GM18868 (cell line): Measurements from ENCODE around the gene HOXA3.

ENCODE experiments used
- ATAC-seq: cut with Tn5 transposase; IDR thresholded peaks from one replicate; pipeline ENCODE4 v1.9.1; 2021; ENCODE audit warnings: mild to moderate bottlenecking, moderate library complexity; ENCODE audit not compliant: unreplicated experiment

Gene HOXA3

DNA sequence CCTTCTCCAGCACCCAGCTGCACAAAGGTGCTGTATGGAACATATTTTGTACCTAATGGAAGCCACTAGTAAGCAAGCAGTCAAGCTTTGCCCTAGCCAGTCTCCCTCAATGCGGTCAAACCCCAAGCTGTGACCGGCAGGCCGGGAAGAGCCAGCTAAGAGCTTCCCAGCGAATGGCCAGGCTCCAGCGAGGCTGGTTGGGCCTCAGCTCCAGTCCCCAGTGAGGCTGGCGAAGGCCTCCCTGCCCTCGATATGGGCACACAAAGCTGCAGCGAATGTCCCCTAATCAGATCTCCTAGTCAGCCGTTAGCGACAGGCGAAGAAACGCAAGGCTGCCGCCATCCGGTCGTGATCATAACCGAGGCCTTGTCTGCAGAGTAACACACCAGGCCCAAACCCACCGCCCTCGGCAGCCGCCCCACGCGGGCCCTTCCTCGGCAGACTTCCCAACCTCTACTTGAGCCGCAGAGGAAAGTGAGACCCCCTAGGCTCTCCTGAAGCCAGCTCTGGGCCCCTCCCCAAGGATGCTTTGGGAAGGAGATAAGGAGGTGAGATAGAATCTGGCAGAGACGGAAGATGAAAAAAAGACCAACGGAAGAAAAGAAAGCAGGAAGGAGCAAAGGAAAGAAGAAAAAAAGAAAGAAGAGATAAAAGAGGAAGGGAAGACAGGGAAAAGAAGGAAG lies 16.0 kb upstream of the HOXA3 start:
- no peak for ATAC-seq

DNA sequence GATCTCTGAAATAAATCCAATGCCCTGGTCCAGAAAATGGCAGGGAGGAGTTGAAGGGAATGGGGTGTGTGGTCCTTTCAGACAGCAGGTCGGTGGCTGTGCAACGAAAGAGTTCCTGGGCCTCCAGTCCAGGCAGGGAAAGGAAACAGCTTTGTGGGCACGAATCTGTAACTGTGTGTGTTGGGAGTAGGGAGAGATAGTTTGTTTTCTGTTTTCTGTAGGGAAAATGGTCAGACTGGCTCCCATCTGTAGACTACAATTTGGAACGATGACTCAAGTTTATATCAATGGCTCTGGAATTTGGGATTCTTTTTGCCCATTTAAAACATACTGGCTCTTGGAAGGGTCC lies 15.5 kb upstream of the HOXA3 start:
- ATAC-seq: no peak

GRCh38 chr7:27166531-27167505 lies 14.4 kb upstream of the HOXA3 start:
- ATAC-seq: no peak

DNA sequence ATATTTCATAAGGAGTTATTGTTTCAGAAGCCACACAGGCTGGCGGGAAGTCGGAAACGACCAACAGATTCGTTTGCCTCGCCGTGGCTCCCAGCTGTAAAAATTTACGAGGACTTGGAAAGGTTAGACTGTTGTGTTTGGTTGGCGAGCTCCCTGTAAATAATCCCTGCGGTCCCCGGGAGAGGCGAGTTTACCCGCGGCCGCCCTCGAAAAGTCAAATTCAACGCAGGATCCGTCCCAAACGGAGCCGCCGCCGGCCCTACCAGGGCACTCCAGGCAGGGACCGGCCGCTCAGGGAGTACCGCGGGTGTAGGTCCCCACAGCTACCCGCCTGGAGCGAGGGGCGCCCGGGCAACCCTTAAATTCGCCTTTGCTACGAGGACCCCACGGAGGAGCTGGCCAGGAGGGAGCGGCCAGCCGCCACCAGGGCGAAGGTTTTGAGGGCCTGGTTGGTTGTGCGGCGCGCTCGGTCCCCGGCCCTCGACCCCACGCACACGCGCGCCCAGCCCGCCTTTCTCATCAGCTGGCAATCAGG lies 13.7 kb upstream of the HOXA3 start:
- no peak for ATAC-seq

DNA sequence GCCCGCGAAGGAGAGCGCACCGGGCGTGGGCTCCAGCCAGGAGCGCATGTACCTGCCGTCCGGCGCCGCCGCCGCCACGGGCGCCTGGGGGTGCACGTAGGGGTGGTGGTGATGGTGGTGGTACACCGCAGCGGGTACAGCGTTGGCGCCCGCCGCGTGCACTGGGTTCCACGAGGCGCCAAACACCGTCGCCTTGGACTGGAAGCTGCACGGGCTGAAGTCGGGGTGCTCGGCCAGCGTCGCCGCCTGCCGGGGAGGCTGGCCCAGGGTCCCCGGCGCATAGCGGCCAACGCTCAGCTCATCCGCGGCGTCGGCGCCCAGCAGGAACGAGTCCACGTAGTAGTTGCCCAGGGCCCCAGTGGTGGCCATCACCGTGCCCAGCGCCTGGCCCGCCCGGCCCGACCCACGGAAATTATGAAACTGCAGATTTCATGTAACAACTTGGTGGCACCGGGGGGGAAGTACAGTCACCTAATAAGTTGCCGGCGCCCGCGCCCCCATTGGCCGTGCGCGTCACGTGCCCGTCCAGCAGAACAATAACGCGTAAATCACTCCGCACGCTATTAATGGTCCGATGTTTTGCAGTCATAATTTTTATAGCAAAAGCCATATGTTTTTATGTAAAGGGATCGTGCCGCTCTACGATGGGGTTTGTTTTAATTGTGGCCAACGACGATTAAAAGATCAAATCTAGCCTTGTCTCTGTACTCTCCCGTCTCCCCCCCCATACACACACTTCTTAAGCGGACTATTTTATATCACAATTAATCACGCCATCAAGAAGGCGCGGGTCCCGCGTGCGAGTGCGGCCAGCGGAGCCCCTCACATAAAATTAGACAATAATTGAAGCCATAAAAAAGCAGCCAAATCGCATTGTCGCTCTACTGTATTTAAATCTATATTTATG lies 13.0 kb upstream of the HOXA3 start, which contains the start of gene HOXA9:
HOXA9 (minus strand) TSS at position 449 of the 907 bp plus-strand sequence; CDS start at position 369, 80 bp downstream.
- ATAC-seq: no peak

DNA sequence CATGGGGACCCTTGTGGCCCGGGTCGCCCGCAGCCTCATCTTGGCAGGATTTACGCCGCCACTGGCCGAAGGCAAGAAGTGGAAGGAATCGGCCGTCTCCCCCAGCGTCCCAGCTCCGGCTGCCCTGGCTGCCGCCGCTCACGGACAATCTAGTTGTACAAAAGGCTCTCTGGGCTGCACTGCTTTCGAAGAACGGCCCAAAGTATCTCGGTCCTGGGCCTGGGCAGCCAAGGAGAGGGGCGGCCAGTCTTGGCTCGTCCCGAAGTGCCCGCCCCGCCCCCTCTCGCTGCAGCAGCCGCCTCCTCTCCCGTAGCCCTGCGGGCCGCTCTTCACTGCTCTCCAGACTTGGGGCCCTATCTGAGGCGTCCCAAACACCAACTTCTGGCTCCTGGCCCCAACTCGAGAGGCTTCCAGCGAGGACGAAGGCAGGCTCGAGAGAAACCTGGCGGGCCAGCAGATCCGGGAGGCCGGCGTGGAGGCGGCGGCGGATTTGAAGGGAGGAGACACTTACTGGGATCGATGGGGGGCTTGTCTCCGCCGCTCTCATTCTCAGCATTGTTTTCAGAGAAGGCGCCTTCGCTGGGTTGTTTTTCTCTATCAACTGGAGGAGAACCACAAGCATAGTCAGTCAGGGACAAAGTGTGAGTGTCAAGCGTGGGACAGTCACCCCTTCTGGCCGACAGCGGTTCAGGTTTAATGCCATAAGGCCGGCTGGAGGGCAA lies 12.1 kb upstream of the HOXA3 start:
- ATAC-seq: no peak

- no peak for ATAC-seq
These were observed 11.6 kb upstream of the HOXA3 start for GRCh38 chr7:27164045-27164366.

DNA sequence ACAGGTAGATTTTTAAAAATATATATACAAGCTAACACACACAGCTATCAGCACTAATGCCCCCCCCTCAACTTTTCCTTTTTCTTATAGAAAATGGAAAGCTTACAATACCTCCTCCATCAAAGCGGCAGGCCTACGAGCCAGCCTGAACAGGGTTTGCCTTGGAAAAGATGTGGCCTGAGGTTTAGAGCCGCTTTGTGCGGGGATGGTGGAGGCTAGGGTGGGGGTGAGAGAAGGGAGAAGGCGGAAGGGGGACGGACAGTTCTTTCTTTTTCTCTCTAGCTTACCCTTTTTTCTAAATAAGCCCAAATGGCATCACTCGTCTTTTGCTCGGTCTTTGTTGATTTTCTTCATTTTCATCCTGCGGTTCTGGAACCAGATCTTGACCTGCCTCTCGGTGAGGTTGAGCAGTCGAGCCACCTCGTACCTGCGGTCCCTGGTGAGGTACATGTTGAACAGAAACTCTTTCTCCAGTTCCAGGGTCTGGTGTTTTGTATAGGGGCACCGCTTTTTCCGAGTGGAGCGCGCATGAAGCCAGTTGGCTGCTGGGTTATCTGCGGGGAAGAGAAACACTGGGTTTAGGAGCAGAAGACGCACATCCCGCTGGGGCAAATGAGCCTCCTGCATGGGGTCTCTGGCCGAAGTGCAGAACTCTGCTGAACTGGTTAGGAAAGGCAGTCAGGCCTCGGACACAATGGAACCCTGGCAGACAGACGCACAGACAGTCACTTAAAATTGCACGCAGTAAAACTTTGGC lies 11.1 kb upstream of the HOXA3 start:
- ATAC-seq: no peak

DNA sequence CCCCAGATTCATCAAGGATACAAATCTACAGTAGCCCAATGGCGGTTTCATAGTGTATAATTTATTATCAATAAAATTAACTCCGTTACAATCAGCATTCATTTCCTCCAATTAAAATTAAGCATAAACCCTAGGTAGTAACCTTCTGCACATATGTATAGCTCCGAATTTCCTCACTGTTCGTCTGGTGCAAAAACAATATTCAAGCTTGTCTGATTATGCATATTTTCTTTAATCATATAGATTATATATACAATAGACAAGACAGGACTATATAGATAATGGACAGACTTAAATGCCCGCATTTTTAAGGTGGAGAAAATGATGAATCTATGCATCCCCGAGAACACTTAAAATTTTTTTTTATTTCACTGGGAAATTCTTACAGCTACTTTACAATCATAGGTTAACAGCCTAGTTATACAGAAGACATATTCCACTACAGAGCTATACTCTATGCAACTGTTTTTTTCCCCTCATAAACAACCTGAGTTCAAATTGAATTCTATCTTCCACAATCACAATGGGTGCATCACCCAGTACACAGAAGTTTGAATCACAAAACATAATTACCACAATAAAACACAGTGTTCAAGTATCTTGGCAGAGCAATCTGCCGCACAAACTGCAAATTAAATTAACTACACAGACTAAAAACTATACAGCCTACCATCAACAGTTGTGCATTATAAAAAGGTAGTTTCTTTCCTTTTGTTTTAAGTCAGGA lies 10.3 kb upstream of the HOXA3 start:
- ATAC-seq: no peak

- no peak for ATAC-seq
These were observed 9.6 kb upstream of the HOXA3 start for GRCh38 chr7:27161721-27162560.

GRCh38 chr7:27161214-27161720 lies 8.9 kb upstream of the HOXA3 start:
- no peak for ATAC-seq

DNA sequence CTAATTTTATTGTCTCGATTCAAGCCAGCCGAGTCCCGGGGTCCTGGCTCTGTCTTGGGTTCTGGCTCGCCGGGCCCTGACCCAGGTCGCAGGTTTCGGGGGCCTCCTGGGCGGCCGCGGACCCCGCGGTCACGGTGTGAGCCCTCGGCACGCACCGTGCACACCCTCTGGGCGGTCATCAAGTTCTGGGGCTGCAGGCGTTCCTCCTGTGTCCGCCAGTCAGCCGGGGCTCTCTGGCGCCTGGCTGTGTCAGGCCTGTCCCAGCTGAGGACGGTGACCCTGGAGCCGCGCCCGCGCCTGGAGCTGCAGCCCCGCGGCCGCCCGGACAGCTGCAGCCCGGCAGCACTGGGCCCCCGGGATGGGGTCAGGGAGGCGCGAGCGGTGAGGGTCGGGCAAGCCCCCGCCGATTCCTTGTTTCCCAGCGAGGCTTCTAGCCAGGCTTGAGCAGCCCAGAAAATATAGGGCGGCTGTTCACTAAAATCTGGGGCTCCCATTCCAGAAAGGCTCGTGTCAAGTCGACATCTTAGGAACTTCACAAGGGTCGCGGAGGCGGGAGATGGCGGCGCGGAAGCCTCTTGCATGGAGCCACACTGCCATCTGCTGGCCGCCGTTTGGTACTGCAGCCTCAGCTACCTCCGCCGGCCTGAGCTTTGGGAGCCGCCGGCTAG lies 8.3 kb upstream of the HOXA3 start:
- ATAC-seq: peak; percentile 53

DNA sequence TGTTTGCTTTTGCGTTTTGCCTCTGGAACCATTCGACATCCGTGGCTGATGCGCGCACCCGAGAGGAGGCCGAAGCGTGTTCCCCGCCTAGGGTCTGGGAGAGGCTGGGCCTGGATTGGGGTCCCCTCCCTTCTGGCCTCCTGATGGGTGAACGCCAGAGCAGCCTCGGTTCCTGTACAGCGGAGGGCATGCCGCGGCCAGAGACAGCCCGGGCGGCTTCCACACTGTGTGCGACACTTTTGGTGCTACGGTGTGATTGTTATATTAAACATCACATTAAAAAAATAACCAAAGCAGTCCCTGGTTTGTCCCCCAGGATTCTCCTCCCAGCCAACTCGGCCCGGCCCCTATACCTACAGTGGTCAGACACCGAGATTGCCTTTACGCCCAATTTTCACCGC lies 7.8 kb upstream of the HOXA3 start:
- peak; percentile 3 for ATAC-seq

- no peak for ATAC-seq
These were observed 7.1 kb upstream of the HOXA3 start for GRCh38 chr7:27159266-27160144.

DNA sequence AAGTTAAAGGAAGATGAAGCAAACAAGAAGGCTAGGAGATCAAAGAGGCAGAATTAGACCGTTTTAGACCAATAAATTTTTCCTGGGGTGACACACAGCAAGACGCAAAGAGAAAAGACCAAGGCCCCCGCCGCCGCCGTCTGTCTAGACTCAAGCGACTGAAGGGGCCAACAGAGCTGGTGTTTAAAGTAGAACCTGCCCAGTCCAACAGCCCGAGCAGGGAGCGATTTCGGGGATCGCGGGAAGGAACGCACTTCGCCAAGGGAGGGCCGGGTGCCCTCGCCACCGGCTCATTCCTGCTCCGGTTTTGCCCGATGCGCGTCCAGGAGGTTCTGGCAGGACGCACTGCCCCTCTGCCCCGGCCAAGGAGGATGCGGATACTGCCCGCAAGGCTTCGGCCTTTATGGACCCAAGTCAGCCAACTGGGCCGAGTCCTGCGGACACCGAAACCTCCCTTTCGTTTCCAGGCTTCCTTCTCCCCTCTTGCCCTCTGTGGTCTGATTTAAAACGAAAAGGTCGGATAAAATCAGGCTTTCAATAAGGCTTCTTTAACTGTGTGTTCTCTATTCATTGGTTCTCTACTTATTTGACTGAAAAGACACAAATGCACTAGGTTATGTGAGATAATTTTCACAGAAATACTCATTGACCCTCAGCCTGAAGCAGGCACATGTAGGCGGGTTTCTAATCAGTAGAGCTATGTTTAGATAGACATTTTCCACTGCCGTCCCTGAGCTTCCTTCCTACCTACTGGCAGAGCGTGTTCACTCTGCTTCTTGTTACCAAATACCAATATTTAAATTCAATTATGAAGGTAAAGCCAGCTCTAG lies 6.3 kb upstream of the HOXA3 start:
- no peak for ATAC-seq
